Endodermal cell (in vitro differentiated cells): ENCODE data around the gene EIF3A. TPM values are rescaled to one million over a fixed set of nuclear protein-coding genes. Genes with fewer than 3 reads are reported as not detected.

Experiments used
- DNase-seq: peaks from one replicate; pipeline ENCODE4 v3.0.0-alpha.2; 2017
- H3K27ac ChIP-seq: 2 replicates; pipeline ENCODE4 v1.5.1; 2013; ENCODE audit warnings: mild to moderate bottlenecking, low read depth, low read length, moderate library complexity
- H3K27me3 ChIP-seq: 2 replicates; pipeline ENCODE4 v1.6.1; 2013; ENCODE audit warnings: mild to moderate bottlenecking, low read length, moderate library complexity; ENCODE audit not compliant: insufficient read depth, control insufficient read depth, poor library complexity, severe bottlenecking
- H3K36me3 ChIP-seq: 2 replicates; pipeline ENCODE4 v1.7.0; 2013; ENCODE audit warnings: mild to moderate bottlenecking, low read length, moderate library complexity; ENCODE audit not compliant: control insufficient read depth, insufficient read depth
- H3K4me1 ChIP-seq: one replicate; pipeline ENCODE4 v1.7.0; 2013; ENCODE audit warnings: low read length; ENCODE audit not compliant: control insufficient read depth, insufficient read depth
- H3K4me3 ChIP-seq: 2 replicates; pipeline ENCODE4 v1.5.1; 2013; ENCODE audit warnings: mild to moderate bottlenecking, low read length, moderate library complexity
- H3K9ac ChIP-seq: 2 replicates; pipeline ENCODE4 v1.6.1; 2013; ENCODE audit warnings: mild to moderate bottlenecking, low read length, moderate library complexity; ENCODE audit not compliant: poor library complexity, severe bottlenecking; ENCODE audit errors: extremely low read depth
- H3K9me3 ChIP-seq: 2 replicates; pipeline ENCODE4 v1.6.1; 2013; ENCODE audit warnings: mild to moderate bottlenecking, low read length, moderate library complexity; ENCODE audit not compliant: control insufficient read depth
- H3K27ac Mint-ChIP-seq: 2 replicates; pipeline ENCODE4 v1.8.0; 2020; ENCODE audit warnings: mixed read lengths
- H3K27me3 Mint-ChIP-seq: 2 replicates; pipeline ENCODE4 v1.8.0; 2021; ENCODE audit warnings: mild to moderate bottlenecking, mixed read lengths; ENCODE audit not compliant: insufficient read depth
- H3K36me3 Mint-ChIP-seq: 2 replicates; pipeline ENCODE4 v1.8.0; 2020; ENCODE audit warnings: low read depth, mixed read lengths
- H3K4me1 Mint-ChIP-seq: 2 replicates; pipeline ENCODE4 v1.8.0; 2020; ENCODE audit warnings: mixed read lengths
- H3K4me3 Mint-ChIP-seq: 2 replicates; pipeline ENCODE4 v1.8.0; 2020; ENCODE audit warnings: mild to moderate bottlenecking, moderate library complexity, mixed read lengths
- H3K9me3 Mint-ChIP-seq: 2 replicates; pipeline ENCODE4 v1.8.0; 2020; ENCODE audit warnings: mild to moderate bottlenecking, mixed read lengths
- CTCF ChIP-seq: fragments of 200-600 bp; sonication (generic); conservative IDR thresholded peaks from 2 replicates; pipeline ENCODE4 v1.5.0; 2021; ENCODE audit warnings: antibody characterized with exemption, mild to moderate bottlenecking
- WGBS, 2 experiments: methylation state at CpG; one replicate each; pipeline versions ENCODE4 v1.1.5 to v1.1.7; 2013; ENCODE audit warnings: missing lambda C conversion rate in 2 of 2, mixed read lengths in 1 of 2; ENCODE audit not compliant: insufficient coverage in 1 of 2, insufficient read length in 1 of 2; 5-methylcytosine and 5-hydroxymethylcytosine counted together
- total RNA-seq, 2 donors: library from RNA; stranded (reverse); fragmentation: NEBNext Ultra II Directional in 1 of 2; extraction: Animal tissue kit (Norgen Biotek cat#: 25700) in 1 of 2; gene quantifications; 2 replicates in 1 of 2; 3 replicates in 1 of 2; pipeline ENCODE4 v1.2.1, GENCODE V29; 2021

The EIF3A gene
- total RNA-seq, 2 donors from 2014 or later = 134 to 144 TPM

GRCh38 chr10:119118231-119118630 is 37.6 kb upstream of the EIF3A start:
- Histone ChIP-seq H3K27me3 (no peaks in the 10 kb centered on the region), H3K36me3 (peaks cover 77% of the 10 kb centered on the region), H3K4me3 (no peak overlapping the region), H3K9me3 (no peaks in the 10 kb centered on the region), H3K4me1 (no peaks in the 10 kb centered on the region), H3K9ac (no peak overlapping the region), H3K27ac (no peak overlapping the region)
- no peaks in the 10 kb centered on the region for H3K27me3 Mint-ChIP-seq
- H3K9me3 Mint-ChIP-seq = no peaks in the 10 kb centered on the region
- no peak for TF ChIP-seq CTCF
- H3K4me3 Mint-ChIP-seq = no peak overlapping the region
- H3K27ac Mint-ChIP-seq = peak overlapping the region; percentile 69
- DNase-seq = no peak
- H3K4me1 Mint-ChIP-seq = no peaks in the 10 kb centered on the region
- 96 to 100% methylated on average over 3 to 5 of the region's 5 CpGs for WGBS, 2 experiments
- peaks cover 78% of the 10 kb centered on the region for H3K36me3 Mint-ChIP-seq

- no peaks in the 10 kb centered on the region for H3K27me3 Mint-ChIP-seq
- H3K9ac ChIP-seq = no peak overlapping the region
These were observed 35.8 kb upstream of the EIF3A start for GRCh38 chr10:119116326-119116951.

GRCh38 chr10:119115926-119116325 is 35.3 kb upstream of the EIF3A start:
- Histone ChIP-seq H3K9ac (no peak overlapping the region), H3K4me3 (no peak overlapping the region), H3K9me3 (no peaks in the 10 kb centered on the region), H3K36me3 (peaks cover 79% of the 10 kb centered on the region), H3K4me1 (no peaks in the 10 kb centered on the region), H3K27ac (no peak overlapping the region), H3K27me3 (no peaks in the 10 kb centered on the region)
- Mint-ChIP-seq H3K27ac (no peak overlapping the region), H3K9me3 (no peaks in the 10 kb centered on the region), H3K4me1 (no peaks in the 10 kb centered on the region), H3K27me3 (no peaks in the 10 kb centered on the region), H3K36me3 (peaks cover 73% of the 10 kb centered on the region), H3K4me3 (no peak overlapping the region)
- no peak for TF ChIP-seq CTCF
- 96 to 97% methylated on average over 6 to 9 of the region's 9 CpGs for WGBS, 2 experiments
- DNase-seq = no peak

More at GRCh38 chr10:119116326-119116951, 35.8 kb upstream of the EIF3A start:
- no peak overlapping the region for H3K27ac Mint-ChIP-seq
- no peak overlapping the region for H3K4me3 Mint-ChIP-seq
- peaks cover 80% of the 10 kb centered on the region for H3K36me3 ChIP-seq
- no peak overlapping the region for H3K4me3 ChIP-seq
- H3K36me3 Mint-ChIP-seq = peaks cover 74% of the 10 kb centered on the region
- whole genome bisulfite sequencing, 2 experiments = 89 to 95% methylated on average over 4 to 6 of the region's 6 CpGs
- no peaks in the 10 kb centered on the region for H3K9me3 ChIP-seq
- DNase-seq = no peak
- TF ChIP-seq CTCF = no peak
- H3K4me1 Mint-ChIP-seq = no peaks in the 10 kb centered on the region
- H3K9me3 Mint-ChIP-seq = no peaks in the 10 kb centered on the region
- H3K27me3 ChIP-seq = no peaks in the 10 kb centered on the region
- H3K4me1 ChIP-seq = no peaks in the 10 kb centered on the region
- H3K27ac ChIP-seq = no peak overlapping the region
